ENCODE data around the gene SLC1A2.

Gene SLC1A2

DNA sequence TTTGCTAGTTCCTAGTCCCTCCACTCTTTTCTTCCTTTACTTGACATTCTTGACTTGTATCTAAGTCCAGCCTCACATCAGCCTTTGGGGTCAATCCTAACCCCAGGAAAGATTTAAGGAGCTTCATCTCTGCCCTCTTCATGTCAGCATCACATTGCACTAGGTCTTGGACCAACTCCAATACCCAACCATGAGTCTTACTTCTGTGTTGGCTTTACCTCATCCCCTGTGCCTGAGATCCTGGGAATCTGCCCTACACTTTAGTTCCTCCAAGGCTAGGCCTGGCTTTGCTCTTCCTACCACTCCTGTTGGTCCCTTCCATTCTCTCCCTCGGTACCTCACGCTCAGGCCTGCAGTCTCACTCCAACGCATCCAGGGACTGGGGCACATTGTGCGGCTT lies 117.0 kb downstream of the SLC1A2 start:
- H3K79me2 ChIP-seq (ENCODE audit: insufficient read depth, low read length) = no peaks in the 10 kb centered on the region
- no peaks in the 10 kb centered on the region for H3K9me3 ChIP-seq (ENCODE audit: insufficient read depth, low read depth, low read length)
- H3K36me3 ChIP-seq (ENCODE audit: insufficient read depth, low read length) = no peaks in the 10 kb centered on the region
- H3K4me2 ChIP-seq (ENCODE audit: low read depth, low read length, poor library complexity, severe bottlenecking) = no peak overlapping the region
- H3K4me1 ChIP-seq (ENCODE audit: insufficient read depth, low read length, poor library complexity, severe bottlenecking) = peaks cover 5% of the 10 kb centered on the region
- H4K20me1 ChIP-seq (ENCODE audit: insufficient read depth, low read length, poor library complexity, severe bottlenecking) = no peaks in the 10 kb centered on the region
- H3F3A ChIP-seq (ENCODE audit: low read depth) = no peaks in the 10 kb centered on the region
- TF ChIP-seq, protein P1, sequence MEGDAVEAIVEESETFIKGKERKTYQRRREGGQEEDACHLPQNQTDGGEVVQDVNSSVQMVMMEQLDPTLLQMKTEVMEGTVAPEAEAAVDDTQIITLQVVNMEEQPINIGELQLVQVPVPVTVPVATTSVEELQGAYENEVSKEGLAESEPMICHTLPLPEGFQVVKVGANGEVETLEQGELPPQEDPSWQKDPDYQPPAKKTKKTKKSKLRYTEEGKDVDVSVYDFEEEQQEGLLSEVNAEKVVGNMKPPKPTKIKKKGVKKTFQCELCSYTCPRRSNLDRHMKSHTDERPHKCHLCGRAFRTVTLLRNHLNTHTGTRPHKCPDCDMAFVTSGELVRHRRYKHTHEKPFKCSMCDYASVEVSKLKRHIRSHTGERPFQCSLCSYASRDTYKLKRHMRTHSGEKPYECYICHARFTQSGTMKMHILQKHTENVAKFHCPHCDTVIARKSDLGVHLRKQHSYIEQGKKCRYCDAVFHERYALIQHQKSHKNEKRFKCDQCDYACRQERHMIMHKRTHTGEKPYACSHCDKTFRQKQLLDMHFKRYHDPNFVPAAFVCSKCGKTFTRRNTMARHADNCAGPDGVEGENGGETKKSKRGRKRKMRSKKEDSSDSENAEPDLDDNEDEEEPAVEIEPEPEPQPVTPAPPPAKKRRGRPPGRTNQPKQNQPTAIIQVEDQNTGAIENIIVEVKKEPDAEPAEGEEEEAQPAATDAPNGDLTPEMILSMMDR (conservative IDR thresholded peaks at IDR 0.05; ENCODE audit: low read length) = no peak
- no peak for TF ChIP-seq EZH2phosphoT487 (IDR thresholded peaks at IDR 0.05; ENCODE audit: borderline replicate concordance)
- H2AFZ ChIP-seq (ENCODE audit: low read length) = no peak overlapping the region
- H3K4me3 ChIP-seq (ENCODE audit: low read length, poor library complexity, severe bottlenecking) = no peak overlapping the region
- no peak overlapping the region for H3K9ac ChIP-seq (ENCODE audit: low read depth, low read length, poor library complexity, severe bottlenecking)
- no peaks in the 10 kb centered on the region for H3K9me2 ChIP-seq (replicated peaks; ENCODE audit: low read depth, low read length)
- H3K27me3 ChIP-seq (ENCODE audit: insufficient read depth, low read length, poor library complexity, severe bottlenecking) = no peaks in the 10 kb centered on the region

DNA sequence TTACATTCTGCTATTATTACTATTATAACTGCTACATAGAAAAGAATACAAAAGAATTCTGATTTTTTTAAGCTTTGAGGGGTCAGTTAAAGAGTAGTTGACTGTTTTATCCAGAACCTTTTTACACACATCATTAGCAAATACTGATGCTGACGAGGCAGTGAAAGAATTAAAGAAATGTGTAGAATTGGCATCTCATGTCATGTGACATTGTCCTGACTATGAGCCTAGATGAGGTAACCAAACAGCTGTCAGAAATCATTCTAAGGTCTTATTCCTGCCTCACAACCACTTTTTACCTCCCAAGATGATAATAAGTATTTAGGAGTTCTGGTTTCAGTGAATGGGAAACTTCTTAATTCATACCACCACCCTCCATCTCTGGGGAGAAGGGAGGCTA lies 121.0 kb downstream of the SLC1A2 start:
- no peaks in the 10 kb centered on the region for H3K9me2 ChIP-seq (replicated peaks; ENCODE audit: low read depth, low read length)
- H3K9me3 ChIP-seq (ENCODE audit: insufficient read depth, low read depth, low read length) = no peaks in the 10 kb centered on the region
- H3K9ac ChIP-seq (ENCODE audit: low read depth, low read length, poor library complexity, severe bottlenecking) = no peak overlapping the region
- no peaks in the 10 kb centered on the region for H3K4me1 ChIP-seq (ENCODE audit: insufficient read depth, low read length, poor library complexity, severe bottlenecking)
- H3K27me3 ChIP-seq (ENCODE audit: insufficient read depth, low read length, poor library complexity, severe bottlenecking) = no peaks in the 10 kb centered on the region
- H2AFZ ChIP-seq (ENCODE audit: low read length) = no peak overlapping the region
- no peaks in the 10 kb centered on the region for H4K20me1 ChIP-seq (ENCODE audit: insufficient read depth, low read length, poor library complexity, severe bottlenecking)
- H3K4me2 ChIP-seq (ENCODE audit: low read depth, low read length, poor library complexity, severe bottlenecking) = no peak overlapping the region
- H3F3A ChIP-seq (ENCODE audit: low read depth) = no peaks in the 10 kb centered on the region
- H3K79me2 ChIP-seq (ENCODE audit: insufficient read depth, low read length) = no peaks in the 10 kb centered on the region
- TF ChIP-seq, protein P1 (conservative IDR thresholded peaks at IDR 0.05; ENCODE audit: low read length) = no peak
- no peak for TF ChIP-seq EZH2phosphoT487 (IDR thresholded peaks at IDR 0.05; ENCODE audit: borderline replicate concordance)
- no peak overlapping the region for H3K4me3 ChIP-seq (ENCODE audit: low read length, poor library complexity, severe bottlenecking)
- no peaks in the 10 kb centered on the region for H3K36me3 ChIP-seq (ENCODE audit: insufficient read depth, low read length)

DNA sequence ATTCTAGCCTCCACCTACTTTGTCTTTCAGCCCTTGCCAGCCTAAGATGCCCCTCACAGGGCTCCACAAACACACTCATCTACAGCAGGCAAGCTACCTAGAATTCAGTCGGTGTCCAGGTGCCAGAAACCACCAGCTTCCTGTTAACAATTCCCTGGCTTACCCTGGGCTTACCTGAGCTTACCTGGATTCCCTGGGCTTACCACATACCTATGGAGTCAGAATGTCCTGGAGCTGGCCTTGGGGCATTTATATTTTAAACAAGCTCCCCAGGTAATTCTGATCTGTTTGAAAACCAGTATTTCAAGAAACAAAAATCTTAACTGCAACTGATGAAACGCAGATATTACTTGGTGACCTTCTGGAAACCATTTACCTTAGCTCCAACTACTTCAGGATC lies 123.6 kb downstream of the SLC1A2 start:
- H3K4me2 ChIP-seq (ENCODE audit: low read depth, low read length, poor library complexity, severe bottlenecking) = no peak overlapping the region
- no peaks in the 10 kb centered on the region for H4K20me1 ChIP-seq (ENCODE audit: insufficient read depth, low read length, poor library complexity, severe bottlenecking)
- H3K36me3 ChIP-seq (ENCODE audit: insufficient read depth, low read length) = no peaks in the 10 kb centered on the region
- no peaks in the 10 kb centered on the region for H3K9me3 ChIP-seq (ENCODE audit: insufficient read depth, low read depth, low read length)
- no peaks in the 10 kb centered on the region for H3K79me2 ChIP-seq (ENCODE audit: insufficient read depth, low read length)
- H3F3A ChIP-seq (ENCODE audit: low read depth) = no peaks in the 10 kb centered on the region
- no peaks in the 10 kb centered on the region for H3K9me2 ChIP-seq (replicated peaks; ENCODE audit: low read depth, low read length)
- H3K4me1 ChIP-seq (ENCODE audit: insufficient read depth, low read length, poor library complexity, severe bottlenecking) = no peaks in the 10 kb centered on the region
- H3K4me3 ChIP-seq (ENCODE audit: low read length, poor library complexity, severe bottlenecking) = no peak overlapping the region
- H3K9ac ChIP-seq (ENCODE audit: low read depth, low read length, poor library complexity, severe bottlenecking) = no peak overlapping the region
- no peak overlapping the region for H2AFZ ChIP-seq (ENCODE audit: low read length)
- no peak for TF ChIP-seq EZH2phosphoT487 (IDR thresholded peaks at IDR 0.05; ENCODE audit: borderline replicate concordance)
- TF ChIP-seq, protein P1 (conservative IDR thresholded peaks at IDR 0.05; ENCODE audit: low read length) = no peak
- H3K27me3 ChIP-seq (ENCODE audit: insufficient read depth, low read length, poor library complexity, severe bottlenecking) = no peaks in the 10 kb centered on the region

Data from Loucy (cell line).